H1 (cell line): ENCODE results near the gene FAM240A. TPM values are rescaled to one million over a fixed set of nuclear protein-coding genes. Genes with fewer than 3 reads are reported as not detected.

Experiments
- CTCF ChIA-PET: fragments of 300-600 bp; sonication (Branson Sonifier 250); formaldehyde crosslinking; loops from one replicate; lab custom pipeline; 2021; ENCODE audit not compliant: partially characterized antibody; lab: Charles Lee
- POLR2A ChIA-PET: fragments of 300-600 bp; sonication (Branson Sonifier 250); formaldehyde crosslinking; loops from one replicate; lab custom pipeline; 2021; ENCODE audit warnings: inconsistent platforms; ENCODE audit not compliant: partially characterized antibody; lab: Charles Lee
- DNase-seq, 2 experiments: peaks; one replicate each; pipeline versions ENCODE4 v3.0.0 to v3.0.0-alpha.2; 2010 to 2022; ENCODE audit warnings: low spot score in 2 of 2, low read depth in 1 of 2, mixed read lengths in 1 of 2
- FAIRE-seq: peaks from 2 replicates; lab custom pipeline; 2011; peaks lifted over from hg19 to GRCh38; lab: Jason Lieb, UNC
- H2AFZ ChIP-seq: 2 replicates; pipeline ENCODE4 v1.8.1; 2012; ENCODE audit warnings: low read length, inconsistent platforms
- H2AK5ac ChIP-seq: 2 replicates; pipeline ENCODE4 v1.6.1; 2013; ENCODE audit warnings: low read depth, low read length
- H2BK120ac ChIP-seq: replicated peaks from 2 replicates; pipeline ENCODE3; 2013; ENCODE audit warnings: low read depth, low read length, inconsistent platforms
- H2BK12ac ChIP-seq: 2 replicates; pipeline ENCODE4 v1.6.1; 2013; ENCODE audit warnings: low read depth, low read length
- H2BK15ac ChIP-seq: 2 replicates; pipeline ENCODE4 v1.6.1; 2013; ENCODE audit warnings: low read length
- H2BK20ac ChIP-seq: 2 replicates; pipeline ENCODE4 v1.6.1; 2013; ENCODE audit warnings: low read length
- H2BK5ac ChIP-seq: 2 replicates; pipeline ENCODE4 v1.6.1; 2013; ENCODE audit warnings: low read depth, low read length
- H3K14ac ChIP-seq: 2 replicates; pipeline ENCODE4 v1.6.1; 2013; ENCODE audit warnings: inconsistent platforms; ENCODE audit not compliant: insufficient read length
- H3K18ac ChIP-seq: 2 replicates; pipeline ENCODE4 v1.6.1; 2013; ENCODE audit warnings: low read length; ENCODE audit errors: extremely low read depth
- H3K23ac ChIP-seq: 2 replicates; pipeline ENCODE4 v1.6.1; 2013; ENCODE audit warnings: inconsistent platforms; ENCODE audit not compliant: insufficient read length
- H3K23me2 ChIP-seq: 2 replicates; pipeline ENCODE4 v1.6.1; 2013; ENCODE audit warnings: low read depth, low read length
- H3K27ac ChIP-seq: 2 replicates; pipeline ENCODE4 v1.6.1; 2011; ENCODE audit warnings: low read depth, low read length, inconsistent platforms
- H3K27me3 ChIP-seq, 4 experiments: replicated peaks in 1 of 4; 1 replicate in 1 of 4; 2 replicates in 3 of 4; pipeline versions ENCODE4 v1.6.1 to v1.8.1; 2011 to 2013; ENCODE audit warnings: low read length in 3 of 4, mild to moderate bottlenecking in 3 of 4, inconsistent platforms in 2 of 4, mixed read lengths in 2 of 4, moderate library complexity in 1 of 4; ENCODE audit not compliant: control insufficient read depth in 3 of 4, insufficient read depth in 3 of 4; ENCODE audit errors: extremely low read depth in 1 of 4
- H3K36me3 ChIP-seq, 4 experiments: 2 replicates each; pipeline versions ENCODE4 v1.6.1 to v1.8.1; 2011 to 2013; ENCODE audit warnings: mild to moderate bottlenecking in 4 of 4, low read length in 3 of 4, moderate library complexity in 2 of 4, control low read depth in 1 of 4, inconsistent platforms in 1 of 4; ENCODE audit not compliant: insufficient read depth in 4 of 4, control insufficient read depth in 2 of 4
- H3K4ac ChIP-seq: replicated peaks from 2 replicates; pipeline ENCODE3; 2013; ENCODE audit warnings: low read length, low read depth, mixed read lengths, inconsistent platforms; ENCODE audit not compliant: insufficient read length
- H3K4me1 ChIP-seq, 4 experiments: replicated peaks in 1 of 4; 1 replicate in 1 of 4; 2 replicates in 3 of 4; pipeline versions ENCODE4 v1.6.1 to v1.8.1; 2011 to 2013; ENCODE audit warnings: low read length in 3 of 4, inconsistent platforms in 2 of 4, mixed read lengths in 1 of 4; ENCODE audit not compliant: insufficient read depth in 4 of 4, control insufficient read depth in 3 of 4
- H3K4me2 ChIP-seq, 2 experiments: 2 replicates each; pipeline versions ENCODE4 v1.6.1 to v1.8.1; 2011 to 2013; ENCODE audit warnings: low read depth in 2 of 2, low read length in 2 of 2, control low read depth in 1 of 2, inconsistent platforms in 1 of 2, mild to moderate bottlenecking in 1 of 2; ENCODE audit not compliant: insufficient read depth in 1 of 2
- H3K4me3 ChIP-seq, 4 experiments: fragments of 200-600, 300-600 bp in 1 of 4; sonication (generic), shearing (Covaris generic), sonication (Bioruptor Twin) in 1 of 4; 2 replicates each; pipeline versions ENCODE4 v1.5.1 to v1.8.1; 2011 to 2016; ENCODE audit warnings: low read length in 4 of 4, low read depth in 3 of 4, control low read depth in 2 of 4, inconsistent platforms in 2 of 4, mild to moderate bottlenecking in 2 of 4, mixed read lengths in 1 of 4, moderate library complexity in 1 of 4; ENCODE audit not compliant: insufficient read depth in 2 of 4; ENCODE audit errors: extremely low read depth in 1 of 4
- H3K56ac ChIP-seq: replicated peaks from 2 replicates; pipeline ENCODE3; 2013; ENCODE audit warnings: low read depth, mild to moderate bottlenecking, mixed read lengths, low read length, inconsistent platforms; ENCODE audit not compliant: insufficient read length
- H3K79me1 ChIP-seq: 2 replicates; pipeline ENCODE4 v1.6.1; 2013; ENCODE audit warnings: low read depth, low read length, control low read depth
- H3K79me2 ChIP-seq, 2 experiments: 2 replicates each; pipeline versions ENCODE4 v1.6.1 to v1.8.1; 2012 to 2013; ENCODE audit warnings: low read length in 2 of 2, mild to moderate bottlenecking in 2 of 2, inconsistent platforms in 1 of 2; ENCODE audit not compliant: insufficient read depth in 2 of 2, control insufficient read depth in 1 of 2
- H3K9ac ChIP-seq, 4 experiments: replicated peaks in 1 of 4; 1 replicate in 1 of 4; 2 replicates in 3 of 4; pipeline versions ENCODE4 v1.6.1 to v1.8.1; 2011 to 2013; ENCODE audit warnings: low read depth in 3 of 4, low read length in 3 of 4, control low read depth in 2 of 4, mild to moderate bottlenecking in 2 of 4, moderate library complexity in 2 of 4, inconsistent platforms in 1 of 4; ENCODE audit errors: extremely low read depth in 1 of 4
- H3K9me3 ChIP-seq, 2 experiments: 2 replicates each; pipeline versions ENCODE4 v1.6.1 to v1.8.1; 2012 to 2013; ENCODE audit warnings: mild to moderate bottlenecking in 2 of 2, moderate library complexity in 2 of 2, control low read depth in 1 of 2, inconsistent platforms in 1 of 2, low read depth in 1 of 2, low read length in 1 of 2, mixed read lengths in 1 of 2; ENCODE audit not compliant: insufficient read depth in 2 of 2
- H4K20me1 ChIP-seq, 2 experiments: replicated peaks in 1 of 2; 2 replicates each; pipeline versions ENCODE3 to v1.8.1; 2011 to 2013; ENCODE audit warnings: inconsistent platforms in 2 of 2, low read length in 2 of 2, mild to moderate bottlenecking in 1 of 2; ENCODE audit not compliant: insufficient read depth in 2 of 2, control insufficient read depth in 1 of 2
- H4K5ac ChIP-seq: 2 replicates; pipeline ENCODE4 v1.6.1; 2013; ENCODE audit warnings: low read length, low read depth, mixed read lengths, inconsistent platforms; ENCODE audit not compliant: insufficient read length
- H4K8ac ChIP-seq: 2 replicates; pipeline ENCODE4 v1.8.0; 2013; ENCODE audit warnings: mild to moderate bottlenecking, moderate library complexity, low read length, inconsistent platforms; ENCODE audit not compliant: insufficient read depth; ENCODE audit errors: extremely low read depth
- H4K91ac ChIP-seq: replicated peaks from 2 replicates; pipeline ENCODE3; 2013; ENCODE audit warnings: low read length, mixed read lengths, inconsistent platforms; ENCODE audit not compliant: insufficient read length
- CEBPB ChIP-seq: IDR thresholded peaks from 2 replicates; pipeline ENCODE4 v1.6.1; 2012; ENCODE audit warnings: low read depth, low read length
- CREB1 ChIP-seq: IDR thresholded peaks from 2 replicates; pipeline ENCODE4 v1.6.1; 2012; ENCODE audit warnings: inconsistent platforms
- GTF2F1 ChIP-seq: IDR thresholded peaks from 2 replicates; pipeline ENCODE4 v1.6.1; 2012; ENCODE audit warnings: low read depth, low read length, improper control_type of control experiment, borderline replicate concordance
- HDAC2 ChIP-seq, 2 experiments: fragments of 300-600 bp in 1 of 2; sonication (generic) in 1 of 2; IDR thresholded peaks; 2 replicates each; pipeline ENCODE4 v1.6.1; 2011 to 2012; ENCODE audit warnings: low read depth in 2 of 2, low read length in 2 of 2, mild to moderate bottlenecking in 2 of 2, moderate library complexity in 2 of 2, borderline replicate concordance in 1 of 2, inconsistent platforms in 1 of 2
- KDM1A ChIP-seq: fragments of 200-600, 300-600 bp; sonication (generic); IDR thresholded peaks from 2 replicates; pipeline ENCODE4 v1.7.1; 2016; ENCODE audit warnings: mild to moderate bottlenecking, low read length, borderline replicate concordance
- RAD21 ChIP-seq, 2 experiments: IDR thresholded peaks in 1 of 2; conservative IDR thresholded peaks in 1 of 2; 2 replicates each; pipeline ENCODE4 v1.6.1; 2011; ENCODE audit warnings: low read depth in 2 of 2, low read length in 2 of 2, improper control_type of control experiment in 1 of 2, inconsistent platforms in 1 of 2, mild to moderate bottlenecking in 1 of 2, moderate library complexity in 1 of 2
- RXRA ChIP-seq: IDR thresholded peaks from 2 replicates; pipeline ENCODE4 v1.6.1; 2011; ENCODE audit warnings: low read depth, mild to moderate bottlenecking, low read length, moderate library complexity; ENCODE audit not compliant: insufficient read depth
- SAP30 ChIP-seq: fragments of 300-600 bp; sonication (generic); IDR thresholded peaks from 2 replicates; pipeline ENCODE4 v1.7.1; 2012; ENCODE audit warnings: low read length, moderate library complexity, mild to moderate bottlenecking, inconsistent platforms; ENCODE audit not compliant: insufficient read depth, insufficient replicate concordance
- TCF12 ChIP-seq: IDR thresholded peaks from 2 replicates; pipeline ENCODE4 v1.6.1; 2011; ENCODE audit warnings: low read depth, mild to moderate bottlenecking, low read length
- WGBS, 2 experiments: shearing (Covaris generic) in 1 of 2; methylation state at CpG; one replicate each; pipeline versions ENCODE4 v1.1.6 to v1.1.7; 2013 to 2015; ENCODE audit warnings: low lambda C conversion rate in 2 of 2, mixed read lengths in 2 of 2, inconsistent platforms in 1 of 2, low coverage in 1 of 2, missing lambda C conversion rate in 1 of 2; ENCODE audit not compliant: insufficient replicate concordance in 2 of 2, insufficient coverage in 1 of 2, insufficient read length in 1 of 2; ENCODE audit errors: extremely low coverage in 1 of 2, missing lambda C conversion rate in 1 of 2; 5-methylcytosine and 5-hydroxymethylcytosine counted together
- polyA plus RNA-seq, 7 experiments: library from polyadenylated mRNA; depleted of rRNA in 3 of 7; stranded (reverse) in 5 of 7; unstranded in 2 of 7; fragments of >200 nt in 5 of 7; fragments of 200-250 nt in 2 of 7; gene quantifications; 1 replicate in 5 of 7; 2 replicates in 1 of 7; 4 replicates in 1 of 7; pipeline versions ENCODE4 v1.2.1 to v1.2.3, GENCODE V29; 2011 to 2013; ENCODE audit warnings: missing spikeins in 2 of 7, mixed read lengths in 2 of 7
- total RNA-seq: library from RNA; stranded (reverse); fragmentation: NEBNext Ultra II Directional; extraction: Animal tissue kit (Norgen Biotek cat#: 25700); gene quantifications from 2 replicates; pipeline ENCODE4 v1.2.1, GENCODE V29; 2021
- TF ChIP-seq, protein P1 (sequence below): IDR thresholded peaks from 2 replicates; pipeline ENCODE4 v1.6.1; 2012; ENCODE audit warnings: inconsistent platforms
- TF ChIP-seq, protein P2 (sequence below): IDR thresholded peaks from 2 replicates; pipeline ENCODE4 v1.6.1; 2012; ENCODE audit warnings: inconsistent platforms

Gene FAM240A
- total and polyA plus RNA-seq, 2 of the 8 experiments (the other 6 are each of a cell fraction or from before 2014, with no cell fraction given), result 0.08 TPM; not detected in 1

GRCh38 chr3:46607603-46608028 lies 4.7 kb upstream of the FAM240A start:
- Histone ChIP-seq H3K18ac (peak overlapping the region; percentile 62; the same call in 1 of the 2 replicates), H2AFZ (peak overlapping the region; percentile 81; the same call in 1 of the 2 replicates), H2BK20ac (peak overlapping the region; percentile 62), H2BK120ac (peak overlapping the region; percentile 36), H3K79me1 (no peaks in the 10 kb centered on the region), H4K91ac (no peak overlapping the region), H2BK15ac (peak overlapping the region; percentile 62; the same call in 1 of the 2 replicates), H2AK5ac (no peak overlapping the region), H3K14ac (no peak overlapping the region), H3K36me3 (no peaks in the 10 kb centered on the region), H3K27me3 (no peaks in the 10 kb centered on the region), H3K4me2 (0 out of 4 replicates have a peak overlapping the region, but pooled peaks of 1 of the 2 experiments have one; percentile 4), H3K79me2 (no peaks in the 10 kb centered on the region), H2BK5ac (peak overlapping the region; percentile 73), H4K20me1 (no peaks in the 10 kb centered on the region), H3K23ac (no peak overlapping the region), H3K27ac (no peak overlapping the region), H4K8ac (no peak overlapping the region), H3K56ac (no peak overlapping the region), H3K9ac (no peak overlapping the region), H2BK12ac (no peak overlapping the region), H3K4ac (no peak overlapping the region), H3K4me3 (no peak overlapping the region), H4K5ac (no peak overlapping the region), H3K23me2 (no peaks in the 10 kb centered on the region), H3K4me1 (peaks cover 3 to 23% (median 9%) of the 10 kb centered on the region in 4 experiments), H3K9me3 (no peaks in the 10 kb centered on the region)
- ChIA-PET POLR2A (interaction anchor here (1.8 to 2.4 kb wide), 4 partner anchors 11 to 25 kb away, joined by 4 to 7 read pairs (median 4); no protein-coding TSS in a partner anchor), CTCF (interaction anchor here (0.6 to 3.3 kb wide), 15 partner anchors 12 to 145 kb away, joined by 3 to 18 read pairs (median 4); partner anchors contain the start of gene ALS2CL)
- FAIRE-seq (peak; percentile 97), DNase-seq (peak in 1 of 2 experiments; percentile 58)
- WGBS, 2 experiments, result 54% methylated on average over 6 of the region's 6 CpGs; no CpG with 5 or more reads in 1 of the 2 experiments
- TF ChIP-seq, protein P1, sequence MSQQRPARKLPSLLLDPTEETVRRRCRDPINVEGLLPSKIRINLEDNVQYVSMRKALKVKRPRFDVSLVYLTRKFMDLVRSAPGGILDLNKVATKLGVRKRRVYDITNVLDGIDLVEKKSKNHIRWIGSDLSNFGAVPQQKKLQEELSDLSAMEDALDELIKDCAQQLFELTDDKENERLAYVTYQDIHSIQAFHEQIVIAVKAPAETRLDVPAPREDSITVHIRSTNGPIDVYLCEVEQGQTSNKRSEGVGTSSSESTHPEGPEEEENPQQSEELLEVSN, result peak; percentile 62
- TF ChIP-seq HDAC2 (IDR thresholded peaks at IDR 0.05; ENCODE audit: borderline replicate concordance in 1 of 2, low read depth in 2 of 2, low read length in 2 of 2), result no peak
- peak; percentile 49 to 68 for TF ChIP-seq RAD21 (IDR thresholded peaks at IDR 0.05 in 1 of 2, conservative IDR thresholded peaks at IDR 0.05 in 1 of 2; ENCODE audit: low read depth in 2 of 2, low read length in 2 of 2)
- no peak for TF ChIP-seq SAP30
- TF ChIP-seq, protein P2, sequence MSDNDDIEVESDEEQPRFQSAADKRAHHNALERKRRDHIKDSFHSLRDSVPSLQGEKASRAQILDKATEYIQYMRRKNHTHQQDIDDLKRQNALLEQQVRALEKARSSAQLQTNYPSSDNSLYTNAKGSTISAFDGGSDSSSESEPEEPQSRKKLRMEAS, result peak; percentile 28; the same call in 1 of the 2 replicates
- TF ChIP-seq KDM1A, result no peak
- no peak for TF ChIP-seq RXRA
- TF ChIP-seq CREB1, result no peak
- no peak for TF ChIP-seq TCF12
- no peak for TF ChIP-seq GTF2F1
- peak; percentile 88 for TF ChIP-seq CEBPB
